Smooth muscle cell of the coronary artery (primary cell): Measurements from ENCODE around the gene ACOD1. TPM values are rescaled to one million over a fixed set of nuclear protein-coding genes. Genes with fewer than 3 reads are reported as not detected.

Source experiments
- total RNA-seq: library from RNA; depleted of rRNA; stranded (reverse); fragments of >200 nt; gene quantifications from 2 replicates; pipeline ENCODE4 v1.2.3, GENCODE V29; 2014; ENCODE audit warnings: low replicate concordance

ACOD1 gene
- total RNA-seq: not detected in 2 replicates

GRCh38 chr13:76948149-76948548, at the start of gene ACOD1:
Gene ACOD1, plus strand, starts transcription at chr13:76948511. Its CDS starts 48 bp downstream, at chr13:76948559.

GRCh38 chr13:76991796-76992547, 43.7 kb downstream of the ACOD1 start, which contains the start of gene CLN5:
Gene CLN5, plus strand, starts transcription at chr13:76992081. Its CDS starts 18 bp downstream, at chr13:76992099.

Other genes with a start within 250 kb of the ACOD1 start
- gene KCTD12, start 62.1 kb upstream of the ACOD1 start, total RNA-seq: 16.7 and 67.5 TPM in 2 replicates
- gene CLN5, start 43.6 kb downstream of the ACOD1 start, total RNA-seq: 17.9 and 22.7 TPM in 2 replicates
- gene FBXL3, start 78.6 kb downstream of the ACOD1 start, total RNA-seq: 39.8 and 45.7 TPM in 2 replicates